GM23248 (cell line): ENCODE data around the gene WNK4. TPM values are rescaled to one million over a fixed set of nuclear protein-coding genes. Genes with fewer than 3 reads are reported as not detected.

ENCODE experiments used
- DNase-seq: peaks from one replicate; pipeline ENCODE4 v3.0.0-alpha.2; 2015
- H2AFZ ChIP-seq: fragments of 200-600 bp; sonication (generic); 2 replicates; pipeline ENCODE4 v1.6.1; 2016; ENCODE audit warnings: antibody characterized with exemption
- H3F3A ChIP-seq: fragments of 200-600 bp; sonication (generic); 2 replicates; pipeline ENCODE4 v1.6.1; 2016; ENCODE audit warnings: mild to moderate bottlenecking, antibody characterized with exemption, mixed run types; ENCODE audit not compliant: insufficient read depth
- H3K27ac ChIP-seq: fragments of 200-600 bp; sonication (generic); 2 replicates; pipeline ENCODE4 v1.5.1; 2016; ENCODE audit warnings: mild to moderate bottlenecking
- H3K27me3 ChIP-seq: fragments of 200-600 bp; sonication (generic); replicated peaks from 2 replicates; pipeline ENCODE4 v1.6.1; 2016; ENCODE audit warnings: mild to moderate bottlenecking; ENCODE audit not compliant: insufficient read depth
- H3K36me3 ChIP-seq: fragments of 200-600 bp; sonication (generic); 2 replicates; pipeline ENCODE4 v1.6.1; 2016; ENCODE audit warnings: low read depth, mild to moderate bottlenecking
- H3K4me1 ChIP-seq: fragments of 200-600 bp; sonication (generic); 2 replicates; pipeline ENCODE4 v1.6.1; 2016; ENCODE audit warnings: mild to moderate bottlenecking; ENCODE audit not compliant: insufficient read depth
- H3K4me2 ChIP-seq: fragments of 200-600 bp; sonication (generic); one replicate; pipeline ENCODE4 v1.6.1; 2016; ENCODE audit warnings: mild to moderate bottlenecking; ENCODE audit not compliant: unreplicated experiment
- H3K4me3 ChIP-seq: fragments of 200-600 bp; sonication (generic); 2 replicates; pipeline ENCODE4 v1.5.1; 2016; ENCODE audit warnings: mild to moderate bottlenecking
- H3K79me2 ChIP-seq: fragments of 200-600 bp; sonication (generic); 2 replicates; pipeline ENCODE4 v1.6.1; 2016; ENCODE audit warnings: mild to moderate bottlenecking; ENCODE audit not compliant: insufficient read depth
- H3K9ac ChIP-seq: fragments of 200-600 bp; sonication (generic); 2 replicates; pipeline ENCODE4 v1.6.1; 2016; ENCODE audit warnings: mild to moderate bottlenecking
- H3K9me2 ChIP-seq: fragments of 200-600 bp; sonication (generic); 2 replicates; pipeline ENCODE4 v1.6.1; 2016; ENCODE audit warnings: mixed run types, mild to moderate bottlenecking, moderate library complexity; ENCODE audit not compliant: insufficient read depth
- H3K9me3 ChIP-seq: fragments of 200-600 bp; sonication (generic); one replicate; pipeline ENCODE4 v1.6.1; 2017; ENCODE audit warnings: low read depth
- H4K20me1 ChIP-seq: fragments of 200-600 bp; sonication (generic); 2 replicates; pipeline ENCODE4 v1.6.0; 2016; ENCODE audit not compliant: insufficient read depth
- EZH2 ChIP-seq: fragments of 200-600 bp; sonication (generic); IDR thresholded peaks from 2 replicates; pipeline ENCODE4 v1.6.1; 2018; ENCODE audit warnings: antibody characterized with exemption, mild to moderate bottlenecking; ENCODE audit not compliant: insufficient read depth, poor library complexity, severe bottlenecking
- EZH2phosphoT487 ChIP-seq: fragments of 200-600 bp; sonication (generic); IDR thresholded peaks from 2 replicates; pipeline ENCODE4 v1.6.1; 2018; ENCODE audit warnings: antibody characterized with exemption, moderate library complexity, mild to moderate bottlenecking, low read depth; ENCODE audit not compliant: insufficient read depth
- WGBS, 2 experiments: methylation state at CpG; one replicate each; pipeline ENCODE4 v1.1.6; 2015 to 2017; ENCODE audit warnings: low lambda C conversion rate in 2 of 2, low coverage in 1 of 2; ENCODE audit errors: missing lambda C conversion rate in 2 of 2; 5-methylcytosine and 5-hydroxymethylcytosine counted together
- in situ Hi-C: fragments of 300-500 bp; cut with MboI; formaldehyde crosslinking; loops from 2 replicates; pipeline ENCODE4 v1.15.0; 2020
- polyA plus RNA-seq: library from polyadenylated mRNA; unstranded; fragments of >200 nt; fragmentation: Nextera tagmentation; extraction: Ambion mirVana; gene quantifications from 2 replicates; pipeline ENCODE4 v1.2.1, GENCODE V29; 2016
- total RNA-seq: library from RNA; depleted of rRNA; stranded (reverse); fragments of >200 nt; shearing (Covaris generic); gene quantifications from 2 replicates; pipeline ENCODE4 v1.2.3, GENCODE V29; 2014

The WNK4 gene
- total and polyA plus RNA-seq, 2 experiments from 2014 or later, result 3.0 to 12.6 TPM

DNA sequence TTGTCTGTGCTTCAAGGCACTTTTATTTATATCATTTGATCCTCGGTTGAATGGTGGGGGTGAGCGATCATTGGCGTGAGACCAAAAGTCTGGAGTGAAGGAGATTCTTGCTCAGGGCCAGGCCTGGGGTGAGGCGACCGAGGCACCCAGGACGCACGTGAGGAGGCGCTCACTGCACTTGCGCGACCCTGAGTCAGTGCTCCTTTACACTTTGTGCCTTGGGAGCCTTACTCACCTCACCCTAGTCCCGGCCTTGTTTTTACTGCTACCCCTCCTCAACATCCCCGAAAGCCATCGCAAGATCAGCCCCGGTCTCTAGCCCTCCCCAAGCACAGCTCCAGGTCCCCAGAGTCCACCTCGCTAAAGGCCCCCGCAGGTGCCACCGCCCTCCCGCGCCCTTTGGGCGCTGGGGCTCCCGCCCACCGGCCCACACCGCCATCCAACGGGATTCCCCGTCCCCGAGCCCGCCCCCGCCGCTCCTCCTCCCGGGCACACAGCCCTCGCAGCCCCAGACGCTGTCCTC lies 36.1 kb upstream of the WNK4 start:
- Histone ChIP-seq H3F3A (no peaks in the 10 kb centered on the region), H3K9me2 (no peaks in the 10 kb centered on the region), H3K4me1 (peaks cover 8% of the 10 kb centered on the region), H3K36me3 (no peaks in the 10 kb centered on the region), H3K4me3 (peak overlapping the region; percentile 77), H3K27me3 (no peaks in the 10 kb centered on the region), H3K9ac (peak overlapping the region; percentile 88), H4K20me1 (no peaks in the 10 kb centered on the region), H3K9me3 (no peaks in the 10 kb centered on the region), H3K27ac (peak overlapping the region; percentile 60), H3K79me2 (peaks cover 52% of the 10 kb centered on the region), H3K4me2 (peak overlapping the region; percentile 73), H2AFZ (peak overlapping the region; percentile 91)
- 3% methylated on average over 20 to 31 of the region's 32 CpGs for WGBS, 2 experiments
- in situ Hi-C loops, result loop anchor here (25.0 kb wide), 1 partner anchor 193 kb away; no protein-coding TSS in a partner anchor
- peak; percentile 80 for DNase-seq
- TF ChIP-seq EZH2phosphoT487, result no peak
- TF ChIP-seq EZH2, result no peak

DNA sequence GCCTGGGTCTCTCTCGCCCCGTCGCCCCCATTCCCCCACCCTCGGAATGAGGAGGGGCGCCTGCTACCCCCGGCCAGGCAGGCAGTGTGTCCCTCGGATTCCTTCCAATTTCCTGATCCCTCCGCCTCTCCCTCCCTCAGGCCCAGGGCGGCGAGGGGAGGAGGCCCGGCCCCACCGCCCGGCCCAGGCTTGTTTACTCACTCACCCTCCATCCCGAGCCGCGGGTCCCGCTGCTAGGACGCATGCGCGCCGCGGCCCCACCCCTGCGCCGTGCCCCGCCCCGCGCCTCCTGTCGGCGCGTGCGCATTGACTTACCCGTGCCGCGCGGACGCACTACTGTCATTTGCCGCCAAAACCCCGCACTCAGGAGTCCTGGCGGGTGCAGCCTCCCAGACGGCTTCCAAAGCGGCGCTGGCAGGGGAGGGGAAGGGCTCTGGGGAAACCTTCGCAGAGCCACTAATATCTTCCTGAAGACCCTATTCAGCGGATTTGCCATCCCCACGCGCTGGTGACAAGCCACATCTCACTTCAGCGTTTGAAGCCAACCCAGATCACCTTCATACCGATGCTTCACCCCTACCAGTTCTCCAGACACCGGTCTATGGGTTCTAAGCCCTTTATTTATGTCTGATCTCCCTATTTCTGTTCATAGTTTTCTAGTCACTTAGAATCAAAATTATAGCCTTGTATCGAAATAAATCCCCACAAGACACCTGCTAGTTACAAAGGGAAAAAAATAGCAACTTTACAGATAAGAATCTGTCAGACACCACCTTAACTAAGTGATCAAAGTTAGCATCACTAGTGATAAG lies 35.4 kb upstream of the WNK4 start, which contains the start of gene EZH1:
EZH1 (minus strand) TSS at position 235 of the 812 bp plus-strand sequence. CDS start 16,099 bp downstream, outside the sequence.
- in situ Hi-C loops, result loop anchor here (25.0 kb wide), 1 partner anchor 192 kb away; no protein-coding TSS in a partner anchor
- peak within 1 kb of the TSS; percentile 88 for H3K9ac ChIP-seq
- H3K27ac ChIP-seq, result peak within 1 kb of the TSS; percentile 60

DNA sequence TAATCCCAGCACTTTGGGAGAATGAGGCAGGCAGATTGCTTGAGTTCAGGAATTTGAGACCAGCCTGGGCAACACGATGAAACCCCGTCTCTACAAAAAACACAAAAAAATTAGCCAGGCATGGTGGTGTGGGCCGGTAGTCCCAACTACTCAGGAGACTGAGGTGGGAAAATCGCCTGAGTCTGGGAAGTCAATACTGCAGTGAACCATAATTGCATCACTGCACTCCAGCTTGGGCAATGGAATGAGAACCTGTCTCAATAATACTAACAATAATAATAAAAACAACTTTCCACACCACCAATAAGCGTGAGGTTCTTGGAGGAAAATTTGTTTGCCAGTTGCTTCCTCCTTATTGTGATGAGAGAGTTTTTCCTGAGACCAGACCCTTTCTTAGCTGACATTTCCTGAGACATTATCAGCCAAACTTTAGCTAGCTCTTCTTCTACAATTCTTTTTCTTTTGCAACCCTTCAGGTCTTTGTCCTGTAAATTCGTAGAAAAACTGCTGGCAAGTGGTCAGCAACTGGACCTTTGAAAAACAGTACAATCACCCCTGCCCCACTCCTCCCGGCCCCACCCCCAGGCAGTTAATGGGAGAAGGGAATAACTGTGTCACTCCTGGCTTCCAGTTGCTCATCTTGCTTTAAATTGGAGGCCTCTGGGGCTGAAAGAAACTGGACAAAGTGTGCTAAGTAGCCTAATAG lies 32.1 kb upstream of the WNK4 start:
- H3K9ac ChIP-seq, result no peak overlapping the region
- H2AFZ ChIP-seq, result no peak overlapping the region
- no peaks in the 10 kb centered on the region for H3F3A ChIP-seq
- 17 to 20% methylated on average over 7 of the region's 7 CpGs for WGBS, 2 experiments
- H4K20me1 ChIP-seq, result no peaks in the 10 kb centered on the region
- peaks cover 8% of the 10 kb centered on the region for H3K4me1 ChIP-seq
- no peaks in the 10 kb centered on the region for H3K27me3 ChIP-seq
- H3K4me3 ChIP-seq, result no peak overlapping the region
- in situ Hi-C loops, result loop anchor here (25.0 kb wide), 1 partner anchor 189 kb away; no protein-coding TSS in a partner anchor
- no peaks in the 10 kb centered on the region for H3K36me3 ChIP-seq
- peak; percentile 7 for DNase-seq
- no peaks in the 10 kb centered on the region for H3K9me2 ChIP-seq
- TF ChIP-seq EZH2phosphoT487, result no peak
- TF ChIP-seq EZH2, result no peak
- H3K27ac ChIP-seq, result no peak overlapping the region
- no peaks in the 10 kb centered on the region for H3K9me3 ChIP-seq
- peaks cover 12% of the 10 kb centered on the region for H3K79me2 ChIP-seq
- no peak overlapping the region for H3K4me2 ChIP-seq

More for the DNA sequence above, 35.4 kb upstream of the WNK4 start, which contains the start of gene EZH1:
- TF ChIP-seq EZH2phosphoT487, result no peak
- TF ChIP-seq EZH2, result no peak
- H2AFZ ChIP-seq, result peak within 1 kb of the TSS; percentile 91
- no peaks in the 10 kb centered on the region for H3K9me2 ChIP-seq
- peak within 1 kb of the TSS; percentile 73 for H3K4me2 ChIP-seq
- peak; percentile 97 for DNase-seq
- H3K4me1 ChIP-seq, result peaks cover 8% of the 10 kb centered on the region
- H3K36me3 ChIP-seq, result no peaks in the 10 kb centered on the region
- H3K79me2 ChIP-seq, result peaks cover 45% of the 10 kb centered on the region
- H3F3A ChIP-seq, result no peaks in the 10 kb centered on the region
- 5 to 8% methylated on average over 28 to 32 of the region's 50 CpGs for WGBS, 2 experiments
- no peaks in the 10 kb centered on the region for H4K20me1 ChIP-seq
- no peaks in the 10 kb centered on the region for H3K27me3 ChIP-seq
- peak within 1 kb of the TSS; percentile 77 for H3K4me3 ChIP-seq
- no peaks in the 10 kb centered on the region for H3K9me3 ChIP-seq
